ENCODE data around the gene ALKBH7.

Gene ALKBH7

DNA sequence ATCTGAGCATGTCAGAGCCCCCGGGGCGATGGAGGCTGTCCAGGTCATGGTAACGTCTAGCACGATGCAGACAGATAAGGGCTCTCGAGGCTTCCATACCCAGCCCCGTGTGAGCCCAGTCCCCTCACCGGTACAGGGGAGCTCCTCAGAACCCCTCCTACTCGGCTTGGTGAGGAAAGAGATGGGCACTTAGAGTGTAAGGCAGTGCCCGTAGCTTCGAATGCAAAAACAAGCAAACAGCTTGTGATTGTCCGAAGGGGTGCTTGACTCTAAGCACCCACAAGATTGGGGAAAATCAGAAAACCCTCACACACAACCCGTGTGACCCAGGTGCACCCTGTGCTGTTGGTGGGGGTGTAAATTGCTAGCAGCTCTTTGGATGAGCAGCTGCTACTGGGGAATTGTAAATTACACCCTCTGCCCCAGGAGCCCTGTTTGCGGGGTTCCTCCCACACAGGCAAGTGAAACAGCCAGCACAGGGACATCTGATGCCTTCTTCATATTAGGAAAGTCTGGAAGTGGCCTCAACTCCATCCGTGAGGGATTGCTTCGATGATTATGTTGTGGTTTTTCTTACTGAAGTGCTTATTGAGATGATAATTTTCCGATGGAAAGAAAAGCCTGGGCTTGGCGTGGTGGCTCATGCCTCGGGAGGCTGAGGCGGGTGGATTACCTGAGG lies 4.1 kb downstream of the ALKBH7 start:
- CTCF ChIA-PET: no interaction called here
- peaks cover 12% of the 10 kb centered on the region for H3K4me1 Mint-ChIP-seq
- H3K9me3 Mint-ChIP-seq: no peaks in the 10 kb centered on the region
- H3K27ac Mint-ChIP-seq: no peak overlapping the region
- H3K27me3 Mint-ChIP-seq: no peaks in the 10 kb centered on the region
- H3K4me3 Mint-ChIP-seq: no peak overlapping the region
- peaks cover 22% of the 10 kb centered on the region for H3K36me3 Mint-ChIP-seq
- DNase-seq: no peak

DNA sequence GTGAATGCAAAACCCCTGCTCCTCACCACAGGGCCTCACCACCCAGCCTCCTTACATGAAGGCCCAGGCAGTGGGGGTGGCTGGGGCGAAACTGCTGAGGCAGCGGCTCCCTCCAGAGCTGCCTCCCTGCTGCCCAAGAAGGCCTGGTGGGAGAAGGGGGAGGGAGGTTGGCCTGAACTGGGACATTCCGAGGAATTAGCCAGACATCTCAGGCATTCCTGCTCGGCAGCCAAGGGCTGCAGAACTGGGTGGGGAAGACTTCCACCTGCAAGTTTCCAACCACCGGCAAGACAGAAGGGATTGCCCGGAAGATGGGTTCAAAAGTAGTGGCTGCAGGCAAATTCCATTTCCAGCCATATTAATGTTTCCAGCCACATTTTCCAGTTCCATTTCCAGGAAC lies 5.4 kb downstream of the ALKBH7 start:
- no peak for DNase-seq
- peaks cover 7% of the 10 kb centered on the region for H3K4me1 Mint-ChIP-seq
- H3K27me3 Mint-ChIP-seq: no peaks in the 10 kb centered on the region
- no peak overlapping the region for H3K4me3 Mint-ChIP-seq
- H3K36me3 Mint-ChIP-seq: peaks cover 28% of the 10 kb centered on the region
- H3K27ac Mint-ChIP-seq: no peak overlapping the region
- CTCF ChIA-PET: no interaction called here
- no peaks in the 10 kb centered on the region for H3K9me3 Mint-ChIP-seq

DNA sequence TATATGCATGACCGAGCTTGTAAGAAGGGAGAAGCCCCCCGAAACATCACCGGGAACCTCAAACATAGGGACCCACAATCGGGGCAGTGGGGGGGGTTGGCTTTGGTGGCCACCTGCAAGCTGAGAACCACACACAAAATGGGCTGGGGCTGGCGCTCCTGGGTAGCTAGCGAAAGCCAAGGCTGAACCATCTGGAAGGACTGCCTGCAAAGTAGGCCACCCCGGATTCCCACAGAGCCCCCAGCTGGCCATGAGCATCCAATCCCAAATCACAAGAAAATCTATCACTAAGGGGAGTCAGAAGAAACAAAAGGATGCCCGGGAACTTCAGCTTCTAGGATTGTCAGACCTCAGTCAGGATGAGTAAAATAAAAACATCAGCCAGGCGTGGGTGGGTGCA lies 5.9 kb downstream of the ALKBH7 start:
- H3K36me3 Mint-ChIP-seq: peaks cover 33% of the 10 kb centered on the region
- DNase-seq: no peak
- no peaks in the 10 kb centered on the region for H3K27me3 Mint-ChIP-seq
- CTCF ChIA-PET: no interaction called here
- H3K4me1 Mint-ChIP-seq: peaks cover 4% of the 10 kb centered on the region
- no peak overlapping the region for H3K27ac Mint-ChIP-seq
- no peak overlapping the region for H3K4me3 Mint-ChIP-seq
- no peaks in the 10 kb centered on the region for H3K9me3 Mint-ChIP-seq

DNA sequence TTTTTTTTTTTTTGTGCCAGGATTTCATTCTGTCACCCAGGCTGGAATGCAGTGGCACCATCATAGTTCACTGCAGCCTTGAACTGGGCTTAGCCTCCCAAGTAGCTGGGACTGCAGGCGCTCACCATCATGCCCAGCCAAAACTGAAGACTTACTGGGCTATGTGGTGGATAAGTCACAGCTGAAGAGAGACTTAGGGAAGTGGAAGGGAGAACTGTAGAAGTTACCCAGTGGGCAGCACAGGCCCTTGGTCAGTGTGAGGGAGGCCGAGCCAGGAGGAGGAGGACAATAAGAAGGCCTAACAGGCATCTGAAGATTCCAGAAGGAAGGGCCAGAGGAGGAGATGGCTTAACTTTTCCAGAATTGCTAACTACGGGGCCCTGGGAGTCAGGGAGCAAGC lies 7.2 kb downstream of the ALKBH7 start:
- H3K4me1 Mint-ChIP-seq: no peaks in the 10 kb centered on the region
- H3K27me3 Mint-ChIP-seq: no peaks in the 10 kb centered on the region
- H3K27ac Mint-ChIP-seq: no peak overlapping the region
- H3K9me3 Mint-ChIP-seq: no peaks in the 10 kb centered on the region
- no peak overlapping the region for H3K4me3 Mint-ChIP-seq
- H3K36me3 Mint-ChIP-seq: peaks cover 34% of the 10 kb centered on the region
- no peak for DNase-seq
- CTCF ChIA-PET: no interaction called here

DNA sequence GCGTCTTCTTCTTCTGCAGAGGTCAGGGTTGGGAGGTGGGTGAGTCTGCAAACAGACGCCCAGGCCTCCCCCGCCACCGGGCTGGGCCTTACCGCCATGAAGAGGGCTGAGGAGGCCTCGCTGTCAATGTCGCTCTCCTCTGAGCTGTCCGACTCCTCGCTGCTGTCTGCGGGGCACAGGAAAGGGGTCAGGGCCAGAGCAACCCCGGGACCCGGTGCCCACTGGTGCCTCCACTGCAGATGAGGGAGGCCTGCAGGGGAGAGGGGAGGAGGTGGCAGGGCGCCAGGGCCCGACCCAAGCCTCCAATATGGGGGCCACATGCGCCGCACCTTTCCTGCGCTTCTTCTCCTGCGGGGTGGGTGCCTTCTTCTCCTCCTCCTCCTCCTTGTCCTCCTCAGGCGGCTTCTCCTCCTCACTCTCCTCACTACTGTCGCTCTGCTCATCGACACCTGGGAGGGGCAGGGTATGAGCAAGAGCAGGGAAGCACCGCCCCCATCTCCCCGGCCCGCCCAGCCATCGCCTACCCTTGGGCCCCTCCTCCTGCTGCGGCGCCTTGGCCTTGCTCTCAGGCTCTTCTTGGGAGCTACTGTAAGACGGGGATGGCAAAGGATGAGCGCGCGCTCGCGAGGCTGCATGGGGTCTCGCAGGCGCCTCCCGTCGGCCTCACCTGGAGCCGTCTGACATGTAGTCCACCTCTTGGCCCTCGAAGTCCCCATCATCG lies 8.6 kb downstream of the ALKBH7 start:
- Mint-ChIP-seq H3K4me3 (no peak overlapping the region), H3K4me1 (no peaks in the 10 kb centered on the region), H3K27me3 (no peaks in the 10 kb centered on the region), H3K9me3 (no peaks in the 10 kb centered on the region), H3K27ac (no peak overlapping the region), H3K36me3 (peaks cover 42% of the 10 kb centered on the region)
- CTCF ChIA-PET: interaction anchor here (0.7 kb wide), 1 partner anchor 8 kb away, joined by 3 read pairs; no protein-coding TSS in a partner anchor
- DNase-seq: no peak

DNA sequence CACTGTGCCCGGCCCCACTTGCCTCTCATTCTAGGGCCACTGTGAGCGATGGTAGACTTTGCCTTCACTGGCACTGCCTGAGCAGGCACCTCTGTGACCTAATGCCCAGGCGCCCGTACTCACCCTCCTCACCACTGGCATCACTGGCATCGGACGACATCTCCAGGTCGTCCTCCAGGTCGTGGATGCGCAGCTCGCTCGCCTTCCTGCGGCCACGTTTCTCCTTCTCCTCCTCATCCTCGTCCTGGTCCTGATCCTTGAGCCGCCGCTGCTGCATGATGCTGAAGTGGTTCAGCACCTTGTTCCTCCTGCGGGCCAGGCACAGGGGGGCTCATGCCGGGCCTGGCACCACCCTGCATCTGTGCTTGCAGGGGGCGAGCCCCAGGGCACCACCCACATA lies 10.6 kb downstream of the ALKBH7 start:
- no peak overlapping the region for H3K4me3 Mint-ChIP-seq
- no peaks in the 10 kb centered on the region for H3K4me1 Mint-ChIP-seq
- CTCF ChIA-PET: no interaction called here
- no peaks in the 10 kb centered on the region for H3K27me3 Mint-ChIP-seq
- DNase-seq: no peak
- H3K9me3 Mint-ChIP-seq: no peaks in the 10 kb centered on the region
- peaks cover 55% of the 10 kb centered on the region for H3K36me3 Mint-ChIP-seq
- no peak overlapping the region for H3K27ac Mint-ChIP-seq

DNA sequence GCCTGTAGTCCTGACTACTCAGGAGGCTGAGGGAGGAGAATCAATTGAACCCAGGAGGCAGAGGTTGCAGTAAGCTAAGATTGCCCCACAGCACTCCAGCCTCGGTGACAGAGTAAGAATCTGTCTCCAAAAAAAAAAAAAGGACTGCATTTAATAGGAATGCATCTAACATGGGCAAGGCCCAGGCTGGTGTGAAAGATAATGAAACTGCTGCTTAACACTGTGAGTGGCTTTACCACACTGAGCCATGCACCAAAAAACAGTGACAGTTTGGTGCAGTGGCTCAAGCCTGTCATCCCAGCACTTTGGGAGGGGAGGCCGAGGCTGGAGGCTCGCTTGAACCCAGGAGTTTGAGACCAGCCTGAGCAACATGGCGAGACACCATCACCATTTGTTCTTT lies 11.8 kb downstream of the ALKBH7 start:
- no peak for DNase-seq
- Mint-ChIP-seq H3K4me1 (no peaks in the 10 kb centered on the region), H3K4me3 (no peak overlapping the region), H3K36me3 (peaks cover 58% of the 10 kb centered on the region), H3K27ac (no peak overlapping the region), H3K27me3 (no peaks in the 10 kb centered on the region), H3K9me3 (no peaks in the 10 kb centered on the region)
- CTCF ChIA-PET: no interaction called here

DNA sequence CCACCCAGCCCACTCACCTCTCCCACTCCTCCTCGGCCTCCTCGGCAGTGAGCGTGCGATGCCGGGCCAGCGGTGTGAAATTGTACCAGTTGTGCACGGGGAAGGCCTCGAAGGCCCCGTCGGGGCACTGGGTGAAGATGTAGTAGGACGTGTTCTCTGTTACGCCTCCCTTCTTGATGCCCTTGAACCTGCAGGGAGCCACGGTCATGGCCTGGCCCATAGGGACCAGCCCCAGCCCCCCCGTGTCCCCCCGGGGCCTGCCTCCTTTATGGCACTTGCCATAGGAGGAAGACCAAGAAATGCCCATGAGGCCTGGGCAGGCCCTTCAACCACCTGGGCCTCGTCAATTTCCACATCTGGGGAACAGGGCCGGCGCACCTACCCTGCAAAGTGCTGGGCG lies 14.8 kb downstream of the ALKBH7 start:
- Mint-ChIP-seq H3K27me3 (no peaks in the 10 kb centered on the region), H3K4me1 (peaks cover 14% of the 10 kb centered on the region), H3K4me3 (no peak overlapping the region), H3K9me3 (no peaks in the 10 kb centered on the region), H3K36me3 (peaks cover 53% of the 10 kb centered on the region), H3K27ac (no peak overlapping the region)
- no peak for DNase-seq
- CTCF ChIA-PET: no interaction called here

DNA sequence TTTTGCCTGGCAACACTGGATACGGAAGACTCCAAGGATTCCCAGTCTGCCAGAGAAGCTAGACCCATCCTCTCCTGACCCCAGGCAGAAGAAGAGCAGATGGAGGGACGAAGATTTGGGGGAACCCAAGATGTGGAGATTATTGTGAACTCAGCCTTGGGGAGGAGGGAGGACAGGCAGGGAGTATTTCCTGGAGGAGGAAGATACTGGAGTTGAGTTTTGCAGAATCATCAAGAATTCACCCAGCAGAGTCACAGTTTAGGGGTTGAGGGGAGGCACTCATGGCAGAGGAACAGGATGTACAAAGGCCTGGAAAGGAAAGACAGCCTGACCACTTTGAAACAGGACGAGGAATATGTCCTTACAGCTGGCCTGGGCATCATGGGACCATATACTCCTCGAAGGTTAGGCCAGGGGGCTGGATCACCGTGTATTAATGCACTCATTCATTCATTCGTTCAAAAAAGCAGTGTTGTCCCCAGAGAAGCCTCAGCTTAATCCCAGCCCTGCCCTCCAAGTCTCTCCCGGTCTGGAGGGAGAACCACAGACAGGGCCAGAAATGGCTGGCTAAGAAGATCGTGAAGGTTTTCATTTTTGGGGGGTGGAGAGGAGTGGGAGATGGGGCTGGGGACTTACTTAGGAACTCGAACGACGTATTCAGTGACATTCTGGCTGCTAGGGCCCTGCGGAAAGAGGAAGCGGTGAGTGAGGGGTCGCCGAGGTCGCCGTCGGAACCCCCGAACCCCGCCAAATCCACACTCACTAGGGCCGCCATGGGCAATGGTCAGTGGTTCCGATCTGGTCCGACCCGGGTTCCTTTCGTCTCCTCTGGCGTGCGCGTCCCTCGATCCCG lies 19.9 kb downstream of the ALKBH7 start:
- Mint-ChIP-seq H3K4me3 (peak overlapping the region; percentile 96), H3K36me3 (peaks cover 31% of the 10 kb centered on the region), H3K9me3 (no peaks in the 10 kb centered on the region), H3K27me3 (peaks cover 6% of the 10 kb centered on the region), H3K4me1 (peaks cover 32% of the 10 kb centered on the region), H3K27ac (peak overlapping the region; percentile 94)
- DNase-seq: no peak
- CTCF ChIA-PET: interaction anchor here (1.3 kb wide), 2 partner anchors 22 to 113 kb away, joined by 3 read pairs; no protein-coding TSS in a partner anchor

DNA sequence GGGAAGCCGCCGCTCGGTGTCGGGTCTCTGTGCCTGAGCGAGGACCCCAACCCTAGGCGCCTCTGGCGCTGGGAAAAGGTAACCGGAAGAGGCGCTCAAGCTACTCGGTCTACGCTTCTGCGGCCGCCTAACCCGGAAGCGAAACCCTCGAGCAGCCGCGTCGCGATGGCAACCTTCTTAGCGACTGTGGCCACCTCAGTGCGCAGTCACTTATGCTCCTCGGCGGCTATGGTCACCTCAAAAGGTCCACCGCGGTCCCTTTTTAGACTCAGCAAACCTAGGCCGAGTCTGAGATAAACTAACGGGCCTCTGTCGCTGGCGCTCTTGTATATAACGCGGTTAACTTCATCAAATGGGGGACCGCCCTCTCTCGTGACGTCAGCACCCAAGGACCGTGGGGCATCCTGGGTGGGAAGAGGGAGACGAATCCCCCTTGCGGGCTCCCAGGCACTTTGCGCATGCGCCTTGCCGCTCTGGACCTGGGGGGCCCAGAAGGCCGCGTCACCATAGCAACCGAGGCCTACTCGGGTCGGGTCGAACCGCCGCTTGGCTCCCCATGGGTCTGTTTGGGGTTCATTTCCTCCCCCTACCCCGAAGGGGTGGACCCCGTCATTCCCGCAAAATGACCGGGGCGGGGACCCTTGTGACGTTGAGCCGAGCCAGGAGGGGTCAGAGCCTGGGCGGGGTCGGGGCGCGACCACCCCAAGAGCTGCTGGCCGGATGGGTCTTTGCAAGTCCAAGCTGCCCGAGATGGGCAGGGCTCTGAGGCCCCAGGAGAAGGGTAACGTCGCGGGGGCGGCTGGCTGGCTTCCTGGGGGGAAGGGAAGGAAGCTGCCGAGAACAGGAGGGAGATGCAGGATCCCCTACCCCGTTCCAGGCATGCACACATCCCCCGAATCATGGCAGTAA lies 20.7 kb downstream of the ALKBH7 start, which contains the start of gene GTF2F1:
Gene GTF2F1 (minus strand): TSS at position 91 of the 909 bp plus-strand sequence. CDS start 169 bp downstream, outside the sequence.
- H3K27ac Mint-ChIP-seq: peak within 1 kb of the TSS; percentile 94
- DNase-seq: peak; percentile 94
- H3K4me1 Mint-ChIP-seq: peaks cover 32% of the 10 kb centered on the region
- H3K4me3 Mint-ChIP-seq: peak within 1 kb of the TSS; percentile 96
- H3K27me3 Mint-ChIP-seq: peaks cover 6% of the 10 kb centered on the region
- CTCF ChIA-PET: interaction anchor here (1.2 to 1.3 kb wide), 2 partner anchors 33 to 112 kb away, joined by 3 read pairs; no protein-coding TSS in a partner anchor
- H3K36me3 Mint-ChIP-seq: peaks cover 22% of the 10 kb centered on the region
- no peaks in the 10 kb centered on the region for H3K9me3 Mint-ChIP-seq

DNA sequence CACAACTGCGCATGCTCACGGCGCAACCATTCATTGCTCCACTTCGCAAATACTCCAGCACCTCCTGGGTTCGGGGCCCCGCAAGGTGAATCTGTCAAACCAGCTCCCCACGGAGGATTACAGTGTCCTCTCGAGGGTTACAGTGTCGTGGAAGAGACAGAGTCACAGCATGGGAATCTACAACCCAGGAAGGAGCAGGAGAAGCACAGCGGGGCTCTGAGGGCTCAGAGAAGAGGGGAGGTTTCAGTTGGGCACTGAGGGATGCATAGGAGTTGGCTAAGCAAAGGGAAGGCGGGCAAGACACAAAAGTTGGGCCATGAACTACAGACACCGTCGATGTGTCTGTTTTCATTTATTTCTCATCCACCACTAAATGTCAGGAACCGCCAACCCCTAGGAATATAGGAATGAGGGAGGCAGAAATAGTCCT lies 21.4 kb downstream of the ALKBH7 start:
- CTCF ChIA-PET: interaction anchor here (1.2 kb wide), 1 partner anchor 32 kb away, joined by 3 read pairs; no protein-coding TSS in a partner anchor

DNA sequence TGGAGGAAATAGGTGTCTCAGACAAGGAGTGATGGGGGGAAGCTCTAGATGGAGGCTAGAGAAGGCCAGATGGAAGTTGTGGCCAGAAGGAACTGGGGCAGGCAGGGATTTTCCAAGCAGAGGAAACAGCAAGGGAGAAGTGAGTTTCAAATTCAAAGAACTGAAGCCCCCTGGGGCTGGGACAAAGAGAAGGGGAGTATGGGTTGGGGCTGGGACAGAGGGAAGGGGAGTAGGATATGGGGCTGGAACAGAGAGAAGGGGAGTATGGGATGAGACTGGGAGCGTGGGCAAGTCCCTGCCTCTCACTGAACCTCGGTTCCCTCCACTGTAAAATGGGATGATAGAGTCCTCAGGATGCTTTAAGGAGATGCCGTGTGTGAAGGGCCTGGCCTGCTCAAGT lies 22.2 kb downstream of the ALKBH7 start:
- H3K27me3 Mint-ChIP-seq: peaks cover 8% of the 10 kb centered on the region
- peak overlapping the region; percentile 58 for H3K27ac Mint-ChIP-seq
- peaks cover 13% of the 10 kb centered on the region for H3K36me3 Mint-ChIP-seq
- DNase-seq: no peak
- peaks cover 32% of the 10 kb centered on the region for H3K4me1 Mint-ChIP-seq
- peak overlapping the region; percentile 35 for H3K4me3 Mint-ChIP-seq
- CTCF ChIA-PET: no interaction called here
- no peaks in the 10 kb centered on the region for H3K9me3 Mint-ChIP-seq

More for the DNA sequence above, 21.4 kb downstream of the ALKBH7 start:
- DNase-seq: peak; percentile 81
- peaks cover 32% of the 10 kb centered on the region for H3K4me1 Mint-ChIP-seq
- no peaks in the 10 kb centered on the region for H3K9me3 Mint-ChIP-seq
- H3K4me3 Mint-ChIP-seq: peak overlapping the region; percentile 96
- peaks cover 6% of the 10 kb centered on the region for H3K27me3 Mint-ChIP-seq
- peaks cover 18% of the 10 kb centered on the region for H3K36me3 Mint-ChIP-seq
- peak overlapping the region; percentile 94 for H3K27ac Mint-ChIP-seq

DNA sequence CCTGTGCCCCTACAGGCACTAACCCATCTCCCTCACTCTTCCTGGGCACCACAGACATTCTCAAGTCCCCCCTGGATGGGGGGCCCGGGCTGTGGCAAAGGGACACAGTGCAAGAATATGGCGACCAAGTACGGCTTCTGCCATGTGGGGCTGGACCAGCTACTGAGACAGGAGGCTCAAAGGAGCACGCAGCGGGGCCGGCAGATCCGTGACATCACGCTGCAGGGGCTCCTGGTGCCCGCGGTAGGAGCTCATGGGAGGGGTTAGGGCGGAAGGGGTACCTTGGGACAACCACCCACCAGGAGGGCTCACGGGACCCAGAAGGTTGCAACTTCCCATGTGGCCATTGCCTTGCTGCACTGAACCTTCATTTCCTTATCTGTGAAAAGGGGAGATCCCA lies 23.7 kb downstream of the ALKBH7 start:
- no peak for DNase-seq
- Mint-ChIP-seq H3K36me3 (peaks cover 8% of the 10 kb centered on the region), H3K4me1 (peaks cover 28% of the 10 kb centered on the region), H3K4me3 (no peak overlapping the region), H3K9me3 (no peaks in the 10 kb centered on the region), H3K27me3 (peaks cover 11% of the 10 kb centered on the region), H3K27ac (no peak overlapping the region)
- CTCF ChIA-PET: no interaction called here
